Neural cell (in vitro differentiated cells): ENCODE results near the gene GLT1D1. TPM values are rescaled to one million over a fixed set of nuclear protein-coding genes. Genes with fewer than 3 reads are reported as not detected.

Experiments
- H2AFZ ChIP-seq: fragments of 200-600, 300-800 bp; sonication (generic), shearing (Covaris generic); 2 replicates; pipeline ENCODE4 v1.6.0; 2014; ENCODE audit warnings: low read depth, mild to moderate bottlenecking, antibody characterized with exemption, low read length, moderate library complexity
- H3F3A ChIP-seq: fragments of 200-600 bp; shearing (Covaris generic); 2 replicates; pipeline ENCODE4 v1.6.1; 2016; ENCODE audit warnings: mild to moderate bottlenecking, moderate library complexity, mixed read lengths, antibody characterized with exemption, low read length; ENCODE audit not compliant: insufficient read depth, poor library complexity, severe bottlenecking
- H3K27ac ChIP-seq: fragments of 200-600, 300-800 bp; sonication (generic), shearing (Covaris generic); 2 replicates; pipeline ENCODE4 v1.5.1; 2014; ENCODE audit warnings: mild to moderate bottlenecking, low read length, moderate library complexity
- H3K27me3 ChIP-seq: fragments of 300-800, 200-600 bp; sonication (generic), shearing (Covaris generic); 2 replicates; pipeline ENCODE4 v1.6.0; 2014; ENCODE audit warnings: mild to moderate bottlenecking, low read depth, low read length, moderate library complexity; ENCODE audit not compliant: insufficient read depth
- H3K36me3 ChIP-seq: fragments of 300-800, 200-600 bp; sonication (generic), shearing (Covaris generic); 2 replicates; pipeline ENCODE4 v1.5.1; 2014; ENCODE audit warnings: mild to moderate bottlenecking, antibody characterized with exemption, low read length, moderate library complexity; ENCODE audit not compliant: insufficient read depth
- H3K4me2 ChIP-seq: fragments of 300-800, 200-600 bp; sonication (generic), shearing (Covaris generic); 2 replicates; pipeline ENCODE4 v1.6.0; 2014; ENCODE audit warnings: mild to moderate bottlenecking, low read length
- H3K4me3 ChIP-seq: fragments of 300-800, 200-600 bp; sonication (generic), shearing (Covaris generic); 2 replicates; pipeline ENCODE4 v1.5.1; 2014; ENCODE audit warnings: mild to moderate bottlenecking, low read length, moderate library complexity
- H3K79me2 ChIP-seq: fragments of 200-600 bp; shearing (Covaris generic); replicated peaks from 2 replicates; pipeline ENCODE4 v1.6.0; 2014; ENCODE audit warnings: mild to moderate bottlenecking, low read length, moderate library complexity; ENCODE audit not compliant: insufficient read depth
- H3K9ac ChIP-seq: fragments of 300-800, 200-600 bp; sonication (generic), shearing (Covaris generic); 2 replicates; pipeline ENCODE4 v1.6.1; 2016; ENCODE audit warnings: mild to moderate bottlenecking, low read length, mixed read lengths
- H3K9me2 ChIP-seq: fragments of 200-600 bp; shearing (Covaris generic); 2 replicates; pipeline ENCODE4 v1.6.1; 2016; ENCODE audit warnings: mild to moderate bottlenecking, low read length, mixed read lengths; ENCODE audit not compliant: insufficient read depth
- H3K9me3 ChIP-seq: fragments of 200-600, 300-800 bp; sonication (generic), shearing (Covaris generic); 2 replicates; pipeline ENCODE4 v1.6.1; 2016; ENCODE audit warnings: mild to moderate bottlenecking, mixed run types, low read length, moderate library complexity, mixed read lengths
- H4K20me1 ChIP-seq: fragments of 200-600 bp; shearing (Covaris generic); 2 replicates; pipeline ENCODE4 v1.6.1; 2016; ENCODE audit warnings: mild to moderate bottlenecking, mixed run types; ENCODE audit not compliant: insufficient read depth
- CTCF ChIP-seq: fragments of 450-650 bp; IDR thresholded peaks from 2 replicates; pipeline ENCODE4 v1.5.1; 2014; ENCODE audit warnings: antibody characterized with exemption, mild to moderate bottlenecking, moderate library complexity; ENCODE audit not compliant: poor library complexity, severe bottlenecking
- EP300 ChIP-seq: fragments of 450-650 bp; conservative IDR thresholded peaks from 2 replicates; pipeline ENCODE4 v1.6.1; 2014; ENCODE audit warnings: antibody characterized with exemption, mild to moderate bottlenecking, moderate library complexity; ENCODE audit not compliant: poor library complexity, severe bottlenecking
- EZH2 ChIP-seq: fragments of 200-600, 300-800 bp; shearing (Covaris generic), sonication (generic); IDR thresholded peaks from 2 replicates; pipeline ENCODE4 v1.6.1; 2014; ENCODE audit warnings: antibody characterized with exemption, low read length, borderline replicate concordance, mild to moderate bottlenecking; ENCODE audit not compliant: insufficient read depth, poor library complexity, severe bottlenecking
- MXI1 ChIP-seq: fragments of 450-650 bp; conservative IDR thresholded peaks from 2 replicates; pipeline ENCODE4 v1.6.1; 2014; ENCODE audit warnings: antibody characterized with exemption, mild to moderate bottlenecking; ENCODE audit not compliant: poor library complexity, severe bottlenecking
- POLR2AphosphoS5 ChIP-seq: IDR thresholded peaks from 2 replicates; pipeline ENCODE4 v1.6.1; 2012
- RAD21 ChIP-seq: fragments of 450-650 bp; conservative IDR thresholded peaks from 2 replicates; pipeline ENCODE4 v1.6.1; 2014; ENCODE audit warnings: antibody characterized with exemption, mild to moderate bottlenecking, moderate library complexity
- REST ChIP-seq: IDR thresholded peaks from 2 replicates; pipeline ENCODE4 v1.6.1; 2012; ENCODE audit warnings: borderline replicate concordance
- SMC3 ChIP-seq: fragments of 450-650 bp; conservative IDR thresholded peaks from 2 replicates; pipeline ENCODE4 v1.6.1; 2014; ENCODE audit warnings: antibody characterized with exemption, mild to moderate bottlenecking, moderate library complexity; ENCODE audit not compliant: poor library complexity
- TAF1 ChIP-seq: IDR thresholded peaks from 2 replicates; pipeline ENCODE4 v1.6.1; 2012; ENCODE audit warnings: low read depth
- polyA plus RNA-seq: library from polyadenylated mRNA; depleted of rRNA; stranded (reverse); fragments of >200 nt; gene quantifications from 2 replicates; pipeline ENCODE4 v1.2.3, GENCODE V29; 2014

GLT1D1 gene
- polyA plus RNA-seq, 1 donor from 2014 or later = 3.9 TPM

- TF ChIP-seq SMC3 = no peak
- TF ChIP-seq REST = no peak
- no peak for TF ChIP-seq CTCF
- no peak for TF ChIP-seq RAD21
- TF ChIP-seq EZH2 = no peak
- no peak for TF ChIP-seq POLR2AphosphoS5
- no peak for TF ChIP-seq EP300
- TF ChIP-seq MXI1 = no peak
- no peak for TF ChIP-seq TAF1
- Histone ChIP-seq H3F3A (peaks cover 5% of the 10 kb centered on the region), H3K9me2 (no peaks in the 10 kb centered on the region), H3K36me3 (peaks cover 12% of the 10 kb centered on the region), H3K27ac (peak overlapping the region; percentile 34), H3K79me2 (peaks cover 78% of the 10 kb centered on the region), H4K20me1 (no peaks in the 10 kb centered on the region), H3K9me3 (no peaks in the 10 kb centered on the region), H2AFZ (no peak overlapping the region), H3K27me3 (no peaks in the 10 kb centered on the region), H3K4me3 (peak overlapping the region; percentile 12), H3K9ac (peak overlapping the region; percentile 12), H3K4me2 (no peak overlapping the region)
Measured at GRCh38 chr12:128818065-128819022, 34.9 kb upstream of the GLT1D1 start.

GRCh38 chr12:128819293-128820144 lies 33.8 kb upstream of the GLT1D1 start:
- Histone ChIP-seq H2AFZ (no peak overlapping the region), H3K9me2 (no peaks in the 10 kb centered on the region), H3K9ac (no peak overlapping the region), H3K4me3 (peak overlapping the region; percentile 13), H3K36me3 (peaks cover 12% of the 10 kb centered on the region), H3K9me3 (no peaks in the 10 kb centered on the region), H3K27me3 (no peaks in the 10 kb centered on the region), H3K79me2 (peaks cover 69% of the 10 kb centered on the region), H3F3A (peaks cover 5% of the 10 kb centered on the region), H3K27ac (no peak overlapping the region), H4K20me1 (no peaks in the 10 kb centered on the region), H3K4me2 (no peak overlapping the region)
- TF ChIP-seq CTCF (no peak), TAF1 (no peak), MXI1 (no peak), EP300 (no peak), EZH2 (no peak), SMC3 (no peak), REST (no peak)
